KOPT-K1 (cell line): ENCODE results near the gene TMEM221.
A peak's percentile ranks its signal among the peaks of the same experiment; 100 is the strongest.

Source experiments
- H3K27ac ChIP-seq: fragments of 200-600 bp; sonication (generic); 2 replicates; pipeline ENCODE4 v1.5.1; 2016; ENCODE audit warnings: antibody characterized with exemption, mild to moderate bottlenecking, low read depth, low read length; ENCODE audit not compliant: poor library complexity, severe bottlenecking
- H3K36me3 ChIP-seq: fragments of 200-600 bp; sonication (generic); 2 replicates; pipeline ENCODE4 v1.5.1; 2017; ENCODE audit warnings: antibody characterized with exemption, mild to moderate bottlenecking, low read length, moderate library complexity; ENCODE audit not compliant: insufficient read depth
- H3K9me3 ChIP-seq: fragments of 200-600 bp; sonication (generic); 2 replicates; pipeline ENCODE4 v1.5.1; 2017; ENCODE audit warnings: antibody characterized with exemption, low read length, mild to moderate bottlenecking; ENCODE audit not compliant: insufficient read depth, poor library complexity, severe bottlenecking

TMEM221 gene

GRCh38 chr19:17435218-17435617 is 13.2 kb downstream of the TMEM221 start:
- H3K27ac ChIP-seq: no peak overlapping the region
- H3K36me3 ChIP-seq: no peaks in the 10 kb centered on the region
- no peaks in the 10 kb centered on the region for H3K9me3 ChIP-seq

- H3K9me3 ChIP-seq: no peaks in the 10 kb centered on the region
- no peak overlapping the region for H3K27ac ChIP-seq
Measured at GRCh38 chr19:17431417-17431816, 17.1 kb downstream of the TMEM221 start.

GRCh38 chr19:17429641-17430113 is 18.8 kb downstream of the TMEM221 start:
- no peak overlapping the region for H3K27ac ChIP-seq
- no peaks in the 10 kb centered on the region for H3K9me3 ChIP-seq
- no peaks in the 10 kb centered on the region for H3K36me3 ChIP-seq

More at GRCh38 chr19:17431417-17431816, 17.1 kb downstream of the TMEM221 start:
- no peaks in the 10 kb centered on the region for H3K36me3 ChIP-seq

- Histone ChIP-seq H3K9me3 (no peaks in the 10 kb centered on the region), H3K36me3 (no peaks in the 10 kb centered on the region; the same call in 1 of the 2 replicates), H3K27ac (no peak overlapping the region)
Measured at GRCh38 chr19:17424743-17425365, 23.6 kb downstream of the TMEM221 start.

GRCh38 chr19:17423429-17424208 is 24.8 kb downstream of the TMEM221 start:
- Histone ChIP-seq H3K9me3 (no peaks in the 10 kb centered on the region), H3K27ac (no peak overlapping the region), H3K36me3 (no peaks in the 10 kb centered on the region; the same call in 1 of the 2 replicates)

GRCh38 chr19:17421942-17422341 is 26.5 kb downstream of the TMEM221 start:
- Histone ChIP-seq H3K27ac (no peak overlapping the region), H3K9me3 (no peaks in the 10 kb centered on the region), H3K36me3 (no peaks in the 10 kb centered on the region; the same call in 1 of the 2 replicates)

- Histone ChIP-seq H3K9me3 (no peaks in the 10 kb centered on the region), H3K36me3 (no peaks in the 10 kb centered on the region; the same call in 1 of the 2 replicates), H3K27ac (peak overlapping the region; percentile 81)
Measured at GRCh38 chr19:17420475-17420924, 28.0 kb downstream of the TMEM221 start.

- Histone ChIP-seq H3K36me3 (no peaks in the 10 kb centered on the region; the same call in 1 of the 2 replicates), H3K27ac (peak within 1 kb of the TSS; percentile 81), H3K9me3 (no peaks in the 10 kb centered on the region)
Measured at GRCh38 chr19:17419621-17420474, 28.6 kb downstream of the TMEM221 start, which contains the start of gene MVB12A. Gene MVB12A (plus strand): TSS chr19:17420047. CDS start chr19:17420136, 89 bp downstream.

- no peaks in the 10 kb centered on the region for H3K9me3 ChIP-seq
- peak overlapping the region; percentile 81 for H3K27ac ChIP-seq
- H3K36me3 ChIP-seq: peaks cover 7% of the 10 kb centered on the region; the same call in 1 of the 2 replicates
Measured at GRCh38 chr19:17419154-17419620, 29.3 kb downstream of the TMEM221 start.

GRCh38 chr19:17418710-17419109 is 29.8 kb downstream of the TMEM221 start:
- Histone ChIP-seq H3K36me3 (peaks cover 11% of the 10 kb centered on the region; the same call in 1 of the 2 replicates), H3K9me3 (no peaks in the 10 kb centered on the region), H3K27ac (peak overlapping the region; percentile 81)

GRCh38 chr19:17415121-17415520 is 33.3 kb downstream of the TMEM221 start:
- H3K9me3 ChIP-seq: no peaks in the 10 kb centered on the region
- H3K36me3 ChIP-seq: peaks cover 26% of the 10 kb centered on the region; the same call in 1 of the 2 replicates
- no peak overlapping the region for H3K27ac ChIP-seq

GRCh38 chr19:17414097-17414496 is 34.4 kb downstream of the TMEM221 start:
- Histone ChIP-seq H3K27ac (no peak overlapping the region), H3K36me3 (peaks cover 26% of the 10 kb centered on the region; the same call in 1 of the 2 replicates)

GRCh38 chr19:17411801-17412200 is 36.7 kb downstream of the TMEM221 start:
- peaks cover 26% of the 10 kb centered on the region; the same call in 1 of the 2 replicates for H3K36me3 ChIP-seq
- H3K27ac ChIP-seq: no peak overlapping the region
- H3K9me3 ChIP-seq: no peaks in the 10 kb centered on the region

More at GRCh38 chr19:17414097-17414496, 34.4 kb downstream of the TMEM221 start:
- no peaks in the 10 kb centered on the region for H3K9me3 ChIP-seq

- Histone ChIP-seq H3K27ac (no peak overlapping the region), H3K36me3 (peaks cover 26% of the 10 kb centered on the region; the same call in 1 of the 2 replicates), H3K9me3 (no peaks in the 10 kb centered on the region)
Measured at GRCh38 chr19:17409990-17410389, 38.5 kb downstream of the TMEM221 start.
